ENCODE results near the gene ADAMTS3.

The ADAMTS3 gene

DNA sequence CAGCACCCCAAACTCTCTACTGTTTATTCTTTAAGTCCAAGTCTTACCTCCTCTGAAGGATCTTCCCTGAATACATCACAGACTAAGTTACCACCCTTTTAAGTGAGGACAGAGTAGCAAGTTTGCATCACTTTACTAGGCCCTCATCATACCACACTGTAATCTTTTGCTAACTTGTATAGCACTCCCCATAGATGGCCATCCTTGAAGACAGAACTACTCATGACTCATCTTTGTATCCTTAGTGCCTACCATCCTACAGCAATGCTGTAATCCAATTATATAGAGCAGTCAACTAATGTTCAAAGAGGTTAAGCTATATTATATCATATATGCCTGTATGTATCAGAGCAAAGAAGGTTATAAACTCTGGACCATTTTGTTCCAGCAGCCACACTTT, 101.4 kb downstream of the ADAMTS3 start:
- H2BK5ac ChIP-seq (ENCODE audit: low read length) = no peak overlapping the region

DNA sequence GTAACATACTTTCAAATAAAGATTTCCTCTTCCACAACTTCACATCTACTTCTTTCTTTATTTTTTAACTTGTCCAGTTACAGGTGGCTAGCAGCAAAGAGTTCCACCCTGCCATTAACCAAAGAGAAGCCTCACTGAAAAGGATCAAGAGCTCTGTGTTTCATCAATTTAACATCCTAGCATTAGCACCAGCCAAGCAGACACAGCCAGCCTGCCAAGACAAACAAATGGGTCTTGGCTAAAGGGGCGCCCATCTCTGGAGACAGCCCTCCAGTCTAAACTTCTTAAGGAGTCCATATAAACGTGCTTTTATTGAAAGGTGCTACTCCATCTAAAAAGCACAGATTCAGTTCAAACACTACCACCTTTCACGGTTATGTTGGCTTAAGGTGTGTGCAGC, 105.3 kb downstream of the ADAMTS3 start:
- H3K9me3 ChIP-seq (replicated peaks in 1 of 2; ENCODE audit: control insufficient read depth in 2 of 2, insufficient read depth in 1 of 2, low read depth in 1 of 2, low read length in 2 of 2) = peaks cover 0 to 6% of the 10 kb centered on the region in 2 donors
- no peak overlapping the region for H3K27ac ChIP-seq (replicated peaks; ENCODE audit: low read length)
- H3K27me3 ChIP-seq (ENCODE audit: control insufficient read depth in 3 of 3, insufficient read depth in 3 of 3, low read depth in 1 of 3, low read length in 3 of 3) = no peaks in the 10 kb centered on the region
- H3K18ac ChIP-seq (ENCODE audit: low read length) = no peak overlapping the region
- peaks cover 0 to 1% of the 10 kb centered on the region in 2 donors for H3K4me1 ChIP-seq (ENCODE audit: control insufficient read depth in 2 of 2, insufficient read depth in 1 of 2, low read depth in 1 of 2, low read length in 2 of 2)
- no CpG with 5 or more reads among the region's 3 CpGs for WGBS, 2 donors (ENCODE audit: extremely low coverage in 2 of 2, insufficient read length in 2 of 2, insufficient replicate concordance in 1 of 2)
- no peak overlapping the region for H2BK120ac ChIP-seq (ENCODE audit: low read depth, low read length)
- no peaks in the 10 kb centered on the region for H3K36me3 ChIP-seq (replicated peaks in 1 of 2; ENCODE audit: control insufficient read depth in 2 of 2, insufficient read depth in 2 of 2, low read length in 2 of 2)
- no peaks in the 10 kb centered on the region for H3K79me1 ChIP-seq (ENCODE audit: low read depth, low read length)
- H3K4ac ChIP-seq (ENCODE audit: low read length) = no peak overlapping the region
- H4K91ac ChIP-seq (ENCODE audit: low read depth, low read length, poor library complexity) = no peak overlapping the region
- no peak overlapping the region for H2BK15ac ChIP-seq (ENCODE audit: low read length)
- H4K8ac ChIP-seq (ENCODE audit: low read depth, low read length) = no peak overlapping the region
- no peak overlapping the region for H2AK5ac ChIP-seq (ENCODE audit: low read depth, low read length)
- H2BK12ac ChIP-seq (ENCODE audit: low read length) = no peak overlapping the region
- no peak overlapping the region for H3K14ac ChIP-seq (ENCODE audit: low read length)
- H3K4me3 ChIP-seq (ENCODE audit: low read length in 2 of 2) = no peak overlapping the region
- no peak overlapping the region for H3K4me2 ChIP-seq (ENCODE audit: insufficient read depth, low read length, poor library complexity, severe bottlenecking)
- no peak overlapping the region for H3K23ac ChIP-seq (ENCODE audit: low read depth, low read length, poor library complexity)
- no peak for DNase-seq (ENCODE audit: low spot score)
- H2BK5ac ChIP-seq (ENCODE audit: low read length) = no peak overlapping the region
- H2AFZ ChIP-seq (ENCODE audit: low read length) = no peak overlapping the region
- no peak overlapping the region for H3K9ac ChIP-seq (ENCODE audit: low read depth, low read length, poor library complexity)

More for the DNA sequence above, 101.4 kb downstream of the ADAMTS3 start:
- H3K27me3 ChIP-seq (ENCODE audit: control insufficient read depth in 3 of 3, insufficient read depth in 3 of 3, low read depth in 1 of 3, low read length in 3 of 3) = no peaks in the 10 kb centered on the region
- H4K91ac ChIP-seq (ENCODE audit: low read depth, low read length, poor library complexity) = no peak overlapping the region
- H2BK12ac ChIP-seq (ENCODE audit: low read length) = no peak overlapping the region
- H3K9ac ChIP-seq (ENCODE audit: low read depth, low read length, poor library complexity) = no peak overlapping the region
- H2AK5ac ChIP-seq (ENCODE audit: low read depth, low read length) = no peak overlapping the region
- H3K14ac ChIP-seq (ENCODE audit: low read length) = no peak overlapping the region
- H2BK15ac ChIP-seq (ENCODE audit: low read length) = no peak overlapping the region
- peaks cover 0 to 3% of the 10 kb centered on the region in 2 donors for H3K4me1 ChIP-seq (ENCODE audit: control insufficient read depth in 2 of 2, insufficient read depth in 1 of 2, low read depth in 1 of 2, low read length in 2 of 2)
- H4K8ac ChIP-seq (ENCODE audit: low read depth, low read length) = no peak overlapping the region
- H3K79me1 ChIP-seq (ENCODE audit: low read depth, low read length) = no peaks in the 10 kb centered on the region
- no peak for DNase-seq (ENCODE audit: low spot score)
- no peak overlapping the region for H2AFZ ChIP-seq (ENCODE audit: low read length)
- no peak overlapping the region for H3K18ac ChIP-seq (ENCODE audit: low read length)
- H3K4ac ChIP-seq (ENCODE audit: low read length) = no peak overlapping the region
- no peaks in the 10 kb centered on the region for H3K36me3 ChIP-seq (replicated peaks in 1 of 2; ENCODE audit: control insufficient read depth in 2 of 2, insufficient read depth in 2 of 2, low read length in 2 of 2)
- H3K4me3 ChIP-seq (ENCODE audit: low read length in 2 of 2) = no peak overlapping the region
- no peak overlapping the region for H3K23ac ChIP-seq (ENCODE audit: low read depth, low read length, poor library complexity)
- H3K4me2 ChIP-seq (ENCODE audit: insufficient read depth, low read length, poor library complexity, severe bottlenecking) = no peak overlapping the region
- H3K9me3 ChIP-seq (replicated peaks in 1 of 2; ENCODE audit: control insufficient read depth in 2 of 2, insufficient read depth in 1 of 2, low read depth in 1 of 2, low read length in 2 of 2) = peaks cover 0 to 6% of the 10 kb centered on the region in 2 donors
- no peak overlapping the region for H2BK120ac ChIP-seq (ENCODE audit: low read depth, low read length)
- no peak overlapping the region for H3K27ac ChIP-seq (replicated peaks; ENCODE audit: low read length)

DNA sequence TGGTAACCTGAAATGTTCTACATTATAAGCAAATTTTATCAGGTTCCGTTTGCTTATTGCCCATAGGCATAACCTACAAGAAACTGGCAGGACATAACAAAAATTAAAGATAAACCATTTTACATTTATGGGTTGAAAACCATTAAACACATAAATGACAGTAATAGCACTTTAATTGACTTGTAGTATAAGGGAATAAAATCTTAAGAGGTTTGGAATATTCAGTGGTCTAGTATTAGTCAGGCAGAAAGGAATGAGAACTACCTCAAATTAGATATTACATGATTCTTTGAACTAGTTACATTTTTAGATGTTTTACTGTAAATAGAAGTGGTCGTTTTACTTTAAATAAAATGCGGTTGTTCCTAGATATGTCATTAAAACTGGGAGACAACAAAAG, 111.9 kb downstream of the ADAMTS3 start:
- Histone ChIP-seq H3K4me1 (ENCODE audit: control insufficient read depth in 2 of 2, insufficient read depth in 1 of 2, low read depth in 1 of 2, low read length in 2 of 2) (no peaks in the 10 kb centered on the region), H4K91ac (ENCODE audit: low read depth, low read length, poor library complexity) (no peak overlapping the region), H2BK12ac (ENCODE audit: low read length) (no peak overlapping the region), H2AK5ac (ENCODE audit: low read depth, low read length) (no peak overlapping the region), H3K18ac (ENCODE audit: low read length) (no peak overlapping the region), H2BK15ac (ENCODE audit: low read length) (no peak overlapping the region), H3K9me3 (replicated peaks in 1 of 2; ENCODE audit: control insufficient read depth in 2 of 2, insufficient read depth in 1 of 2, low read depth in 1 of 2, low read length in 2 of 2) (no peaks in the 10 kb centered on the region), H3K27ac (replicated peaks; ENCODE audit: low read length) (no peak overlapping the region), H3K4me2 (ENCODE audit: insufficient read depth, low read length, poor library complexity, severe bottlenecking) (no peak overlapping the region), H3K9ac (ENCODE audit: low read depth, low read length, poor library complexity) (no peak overlapping the region), H3K79me1 (ENCODE audit: low read depth, low read length) (no peaks in the 10 kb centered on the region), H2AFZ (ENCODE audit: low read length) (no peak overlapping the region), H3K36me3 (replicated peaks in 1 of 2; ENCODE audit: control insufficient read depth in 2 of 2, insufficient read depth in 2 of 2, low read length in 2 of 2) (no peaks in the 10 kb centered on the region), H4K8ac (ENCODE audit: low read depth, low read length) (no peak overlapping the region), H2BK120ac (ENCODE audit: low read depth, low read length) (no peak overlapping the region), H3K4ac (ENCODE audit: low read length) (no peak overlapping the region), H3K27me3 (ENCODE audit: control insufficient read depth in 3 of 3, insufficient read depth in 3 of 3, low read depth in 1 of 3, low read length in 3 of 3) (no peaks in the 10 kb centered on the region), H3K14ac (ENCODE audit: low read length) (no peak overlapping the region), H3K4me3 (ENCODE audit: low read length in 2 of 2) (no peak overlapping the region), H3K23ac (ENCODE audit: low read depth, low read length, poor library complexity) (no peak overlapping the region), H2BK5ac (ENCODE audit: low read length) (no peak overlapping the region)
- WGBS, 2 donors (ENCODE audit: extremely low coverage in 2 of 2, insufficient read length in 2 of 2, insufficient replicate concordance in 1 of 2) = no CpG with 5 or more reads among the region's 3 CpGs
- DNase-seq (ENCODE audit: low spot score) = no peak

DNA sequence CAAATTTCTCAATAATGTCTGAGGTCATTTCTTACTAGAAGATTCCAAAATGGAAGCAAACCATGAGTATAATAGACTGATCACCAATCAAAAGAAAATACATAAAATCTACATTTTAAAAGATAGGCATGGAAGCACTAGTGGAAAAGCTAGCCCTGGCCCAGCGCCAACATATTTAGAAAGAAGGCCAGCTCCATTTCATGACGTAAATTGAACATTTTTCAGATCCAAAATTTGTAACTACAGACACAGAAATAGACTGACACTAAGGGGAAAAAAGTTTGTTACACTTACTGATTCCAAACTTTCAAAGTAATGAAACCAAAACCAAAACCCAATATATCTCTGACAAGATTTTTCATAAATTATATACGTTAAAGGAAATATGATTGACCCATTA, 117.7 kb downstream of the ADAMTS3 start:
- no peaks in the 10 kb centered on the region for H3K27me3 ChIP-seq (ENCODE audit: control insufficient read depth in 3 of 3, insufficient read depth in 3 of 3, low read depth in 1 of 3, low read length in 3 of 3)
- H3K4ac ChIP-seq (ENCODE audit: low read length) = no peak overlapping the region
- no peak overlapping the region for H3K14ac ChIP-seq (ENCODE audit: low read length)
- no peak overlapping the region for H3K4me3 ChIP-seq (ENCODE audit: low read length in 2 of 2)
- H3K79me1 ChIP-seq (ENCODE audit: low read depth, low read length) = no peaks in the 10 kb centered on the region
- no peaks in the 10 kb centered on the region for H3K4me1 ChIP-seq (ENCODE audit: control insufficient read depth in 2 of 2, insufficient read depth in 1 of 2, low read depth in 1 of 2, low read length in 2 of 2)
- H3K23ac ChIP-seq (ENCODE audit: low read depth, low read length, poor library complexity) = no peak overlapping the region
- no peak overlapping the region for H4K91ac ChIP-seq (ENCODE audit: low read depth, low read length, poor library complexity)
- no peak overlapping the region for H3K18ac ChIP-seq (ENCODE audit: low read length)
- H2BK12ac ChIP-seq (ENCODE audit: low read length) = no peak overlapping the region
- H3K27ac ChIP-seq (replicated peaks; ENCODE audit: low read length) = no peak overlapping the region
- H3K36me3 ChIP-seq (replicated peaks in 1 of 2; ENCODE audit: control insufficient read depth in 2 of 2, insufficient read depth in 2 of 2, low read length in 2 of 2) = no peaks in the 10 kb centered on the region
- H4K8ac ChIP-seq (ENCODE audit: low read depth, low read length) = no peak overlapping the region
- no peaks in the 10 kb centered on the region for H3K9me3 ChIP-seq (replicated peaks in 1 of 2; ENCODE audit: control insufficient read depth in 2 of 2, insufficient read depth in 1 of 2, low read depth in 1 of 2, low read length in 2 of 2)
- H2AFZ ChIP-seq (ENCODE audit: low read length) = no peak overlapping the region
- WGBS, 2 donors (ENCODE audit: extremely low coverage in 2 of 2, insufficient read length in 2 of 2, insufficient replicate concordance in 1 of 2) = no CpG with 5 or more reads among the region's 3 CpGs
- H2AK5ac ChIP-seq (ENCODE audit: low read depth, low read length) = no peak overlapping the region
- no peak overlapping the region for H2BK5ac ChIP-seq (ENCODE audit: low read length)
- H3K4me2 ChIP-seq (ENCODE audit: insufficient read depth, low read length, poor library complexity, severe bottlenecking) = no peak overlapping the region
- no peak overlapping the region for H2BK15ac ChIP-seq (ENCODE audit: low read length)
- no peak for DNase-seq (ENCODE audit: low spot score)
- no peak overlapping the region for H3K9ac ChIP-seq (ENCODE audit: low read depth, low read length, poor library complexity)
- H2BK120ac ChIP-seq (ENCODE audit: low read depth, low read length) = no peak overlapping the region
